ENCODE measurements around the gene TOM1L2.

DNA sequence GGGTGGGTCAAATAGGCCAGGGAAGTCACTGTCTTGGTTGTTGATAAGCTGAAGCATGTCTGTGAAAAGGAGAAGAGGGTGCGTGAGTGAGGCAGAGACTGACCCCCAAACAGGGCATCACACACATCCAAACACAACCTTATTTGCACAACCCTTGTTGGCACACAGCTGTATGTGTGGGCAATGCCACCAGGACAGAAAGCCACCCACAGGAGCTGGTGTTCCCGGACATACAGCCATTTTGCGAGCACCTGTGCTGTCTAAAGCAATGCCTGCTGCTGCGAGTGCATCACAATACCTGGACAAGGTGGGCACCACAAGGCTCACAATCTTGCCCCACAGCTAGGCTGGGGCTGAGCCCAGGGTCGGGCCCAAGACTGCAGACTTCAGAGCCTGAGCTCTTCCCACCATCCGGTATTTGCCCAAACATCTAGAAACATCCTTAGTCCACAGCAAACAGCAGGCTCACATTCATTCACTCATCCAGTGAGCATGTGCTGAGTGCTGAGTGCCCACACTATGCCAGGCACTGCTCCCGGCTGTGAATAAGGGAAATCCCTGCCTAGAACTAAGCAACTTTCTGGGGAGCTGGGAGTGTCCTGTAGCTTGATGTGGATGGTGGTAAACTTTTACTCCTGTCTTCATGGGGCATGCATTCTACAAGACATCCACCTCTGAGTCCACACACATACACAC lies 151.6 kb downstream of the TOM1L2 start:
- TF ChIP-seq, protein P1, sequence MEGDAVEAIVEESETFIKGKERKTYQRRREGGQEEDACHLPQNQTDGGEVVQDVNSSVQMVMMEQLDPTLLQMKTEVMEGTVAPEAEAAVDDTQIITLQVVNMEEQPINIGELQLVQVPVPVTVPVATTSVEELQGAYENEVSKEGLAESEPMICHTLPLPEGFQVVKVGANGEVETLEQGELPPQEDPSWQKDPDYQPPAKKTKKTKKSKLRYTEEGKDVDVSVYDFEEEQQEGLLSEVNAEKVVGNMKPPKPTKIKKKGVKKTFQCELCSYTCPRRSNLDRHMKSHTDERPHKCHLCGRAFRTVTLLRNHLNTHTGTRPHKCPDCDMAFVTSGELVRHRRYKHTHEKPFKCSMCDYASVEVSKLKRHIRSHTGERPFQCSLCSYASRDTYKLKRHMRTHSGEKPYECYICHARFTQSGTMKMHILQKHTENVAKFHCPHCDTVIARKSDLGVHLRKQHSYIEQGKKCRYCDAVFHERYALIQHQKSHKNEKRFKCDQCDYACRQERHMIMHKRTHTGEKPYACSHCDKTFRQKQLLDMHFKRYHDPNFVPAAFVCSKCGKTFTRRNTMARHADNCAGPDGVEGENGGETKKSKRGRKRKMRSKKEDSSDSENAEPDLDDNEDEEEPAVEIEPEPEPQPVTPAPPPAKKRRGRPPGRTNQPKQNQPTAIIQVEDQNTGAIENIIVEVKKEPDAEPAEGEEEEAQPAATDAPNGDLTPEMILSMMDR (IDR thresholded peaks at IDR 0.05; ENCODE audit: poor library complexity), result no peak
- no peak for TF ChIP-seq EZH2phosphoT487 (IDR thresholded peaks at IDR 0.05; ENCODE audit: low read depth, severe bottlenecking, unreplicated experiment)
